Activated T-cell treated with anti-CD3 and anti-CD28 coated beads, Interleukin-2, amount 50 U/mL, for 48 hours (primary cell): ENCODE measurements around the gene OPCML.

Source experiments
- DNase-seq, 2 experiments: peaks; one replicate each; pipeline ENCODE4 v3.0.0-alpha.2; 2020

OPCML gene

DNA sequence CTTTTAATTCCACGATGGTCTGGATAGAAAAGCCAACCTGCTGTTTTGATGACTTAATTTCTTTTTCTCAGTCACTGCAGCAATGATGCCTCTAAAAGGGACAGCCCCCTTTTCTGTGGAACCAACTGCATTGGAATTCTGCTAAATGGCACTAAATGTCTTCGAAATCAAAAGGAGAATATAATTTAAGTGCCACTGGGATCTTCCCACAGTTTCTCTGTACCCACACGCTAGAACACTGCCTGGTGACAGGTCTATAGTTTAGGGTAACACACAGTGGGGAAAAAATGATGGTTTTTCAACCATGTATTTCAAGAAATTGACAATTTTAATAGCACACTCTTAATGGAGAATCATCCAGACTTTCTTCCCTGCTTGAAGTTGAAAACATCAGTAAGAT is 182.3 kb downstream of the OPCML start:
- no peak for DNase-seq

GRCh38 chr11:133347988-133348387 is 184.3 kb downstream of the OPCML start:
- no peak for DNase-seq

DNA sequence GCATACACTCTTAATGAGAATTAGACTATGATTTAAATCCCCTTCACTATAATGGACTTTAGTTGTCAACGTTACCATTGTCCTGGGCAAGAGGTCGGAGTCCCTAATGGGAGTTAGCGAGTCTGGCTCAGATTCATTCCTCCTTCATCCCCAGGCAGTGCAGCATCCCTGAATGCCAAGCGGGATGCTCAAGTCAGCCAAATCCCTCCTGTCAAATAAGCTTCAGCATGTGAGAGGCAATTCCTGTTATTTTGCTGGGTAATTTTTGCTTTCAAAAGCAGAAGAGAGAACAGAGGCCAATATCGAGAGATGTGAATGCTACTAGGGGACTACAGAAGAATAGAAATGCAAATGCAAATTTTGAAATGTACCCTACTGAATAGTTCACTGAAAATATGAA is 186.2 kb downstream of the OPCML start:
- no peak for DNase-seq

DNA sequence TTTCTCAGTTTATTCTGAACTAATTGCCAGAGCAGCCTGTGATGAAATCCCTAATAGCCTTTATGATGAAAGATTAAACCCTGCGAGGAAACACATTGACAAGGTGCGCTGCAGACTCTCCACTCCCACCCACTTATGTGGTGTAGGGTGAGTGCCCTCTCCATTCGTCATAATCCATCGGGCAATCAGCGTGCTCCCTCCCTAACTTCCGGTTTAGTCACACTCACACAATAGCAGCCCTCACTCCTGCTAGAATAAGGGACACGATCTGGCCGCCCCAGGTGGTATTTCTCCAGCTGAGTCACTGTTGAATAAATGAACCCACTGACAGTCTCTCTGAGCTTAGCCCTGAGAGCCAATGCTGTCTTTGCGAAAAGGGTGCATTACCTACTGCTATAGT is 188.3 kb downstream of the OPCML start:
- no peak for DNase-seq

DNA sequence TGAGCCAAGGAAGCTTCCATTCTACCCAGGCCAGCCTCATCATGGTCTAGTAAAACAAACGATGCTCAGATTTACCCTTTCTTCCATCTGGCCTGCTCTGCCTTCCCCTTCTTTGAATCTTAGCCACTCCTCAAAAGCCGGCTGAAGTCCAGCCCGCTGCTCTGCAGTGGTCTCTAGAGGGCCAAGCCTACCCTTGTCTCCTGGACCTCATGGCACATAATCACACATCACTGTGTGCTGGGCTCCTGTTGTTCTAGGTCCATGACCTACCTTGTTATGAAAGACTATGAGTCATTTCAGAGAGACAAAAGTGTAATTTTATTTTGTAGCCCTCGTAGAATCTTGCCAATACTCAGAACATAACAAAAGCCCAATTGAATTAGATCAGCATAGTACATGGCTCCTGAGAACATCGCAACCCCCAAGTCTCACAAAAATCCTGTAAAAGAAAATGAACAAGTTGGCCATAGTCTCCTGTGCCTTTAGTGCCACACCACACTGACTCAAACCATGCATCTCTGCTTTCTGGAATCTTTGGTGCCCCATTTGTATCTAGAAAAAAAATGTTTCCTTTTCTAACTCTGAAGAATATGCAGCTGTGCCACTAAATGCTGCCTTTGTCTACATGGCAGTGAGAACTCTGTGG is 192.7 kb downstream of the OPCML start:
- DNase-seq = no peak

GRCh38 chr11:133338588-133338987 is 193.7 kb downstream of the OPCML start:
- no peak for DNase-seq

- no peak for DNase-seq
Measured at GRCh38 chr11:133337951-133338418, 194.3 kb downstream of the OPCML start.

DNA sequence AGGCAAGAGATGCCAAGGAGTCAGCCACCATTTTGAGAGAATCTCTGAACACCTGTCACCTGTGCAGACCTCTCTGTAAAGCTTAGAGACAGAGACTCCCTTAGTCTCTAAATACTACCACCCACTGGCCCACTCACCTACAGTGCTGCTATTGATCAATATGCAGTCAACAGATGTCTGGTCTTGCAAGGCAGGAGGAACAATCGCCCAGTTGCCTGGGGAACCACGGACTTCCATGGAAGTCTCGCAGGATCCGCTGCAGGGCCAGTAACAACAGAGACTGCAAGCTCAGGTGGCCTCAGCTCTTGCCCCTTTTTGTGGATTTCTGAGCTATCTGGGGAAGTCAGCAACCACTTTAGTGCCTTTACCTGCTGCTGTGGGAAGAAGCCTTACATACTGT is 195.1 kb downstream of the OPCML start:
- no peak for DNase-seq

GRCh38 chr11:133331031-133331430 is 201.3 kb downstream of the OPCML start:
- DNase-seq = no peak

- DNase-seq = no peak
Measured at GRCh38 chr11:133326849-133327248, 205.5 kb downstream of the OPCML start.

GRCh38 chr11:133326332-133326731 is 206.0 kb downstream of the OPCML start:
- no peak for DNase-seq

DNA sequence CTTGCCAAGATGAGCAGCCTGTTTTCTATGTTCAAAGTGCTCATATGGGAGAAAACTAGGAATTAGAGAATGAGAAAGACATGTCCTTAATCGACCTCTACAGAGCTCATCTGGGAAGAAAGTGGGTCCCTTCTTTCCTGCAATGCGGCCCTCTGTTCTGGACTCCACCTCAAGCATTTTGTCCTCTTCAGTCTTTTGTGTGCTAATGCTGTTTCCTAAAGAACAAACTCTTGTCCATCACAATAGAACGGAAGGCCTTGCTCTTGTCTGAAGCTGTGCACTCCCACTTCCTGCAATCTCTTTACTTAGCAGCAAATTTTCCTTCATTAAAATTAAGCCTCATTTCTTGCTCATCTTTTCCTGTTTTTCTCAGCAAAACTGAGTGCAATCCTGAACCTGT is 206.6 kb downstream of the OPCML start:
- no peak for DNase-seq

DNA sequence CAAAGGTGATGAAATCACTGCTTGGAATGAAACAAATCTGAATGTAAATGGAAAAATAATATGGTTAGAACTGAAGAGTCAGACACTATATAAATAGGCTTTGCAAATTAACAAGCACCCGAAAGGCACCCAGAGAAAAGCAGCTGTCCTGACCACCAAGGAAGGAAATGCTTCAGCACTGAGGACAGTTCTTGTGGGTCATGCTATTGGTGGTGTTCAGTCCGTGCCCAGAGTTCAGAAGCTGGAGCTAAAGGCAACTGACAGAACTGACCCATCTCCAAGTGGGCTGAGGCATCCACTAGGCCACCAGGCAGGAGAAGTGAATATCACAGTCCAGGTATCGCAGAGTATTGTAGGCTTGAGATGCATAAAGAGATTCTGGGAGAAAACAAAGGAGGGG is 208.9 kb downstream of the OPCML start:
- DNase-seq = no peak

- DNase-seq = no peak
Measured at GRCh38 chr11:133318221-133318620, 214.1 kb downstream of the OPCML start.

DNA sequence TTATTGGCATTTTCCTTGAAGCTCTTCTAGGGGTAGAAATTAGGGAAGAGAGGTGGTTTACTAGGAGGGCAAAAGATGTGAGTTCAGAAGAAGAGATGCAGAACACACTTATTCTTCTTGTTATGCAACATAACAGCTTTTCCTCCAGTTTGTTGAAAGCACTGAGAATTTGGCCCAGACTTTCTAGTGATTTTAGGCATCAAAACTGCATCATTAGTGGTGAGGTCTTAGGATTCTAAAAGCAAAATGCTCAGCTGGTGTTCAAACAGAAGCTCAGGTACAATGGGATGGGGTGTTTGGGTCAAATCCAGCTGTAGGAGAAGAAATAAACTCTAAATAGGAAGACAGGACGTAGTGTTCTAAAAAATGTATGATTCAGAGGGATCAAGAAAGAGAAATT is 221.1 kb downstream of the OPCML start:
- DNase-seq = no peak

DNA sequence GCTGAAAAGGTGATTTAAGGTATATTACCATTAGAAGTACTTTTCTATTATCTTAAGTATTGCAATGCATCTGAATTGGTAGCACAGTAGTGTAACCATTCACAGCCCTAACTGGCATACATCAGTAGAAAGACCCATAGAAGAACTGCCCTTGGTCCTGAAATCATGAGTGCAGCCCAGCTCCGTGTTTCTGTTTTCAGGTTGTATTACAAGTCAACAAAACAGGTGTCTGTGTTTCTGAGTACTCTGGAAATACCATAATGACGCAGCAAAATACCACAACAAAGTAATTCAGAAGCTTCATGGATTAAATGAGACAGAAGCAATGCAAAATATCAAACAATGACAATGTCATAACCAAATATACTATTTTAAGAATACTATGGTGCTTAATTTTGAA is 226.3 kb downstream of the OPCML start:
- no peak for DNase-seq

DNA sequence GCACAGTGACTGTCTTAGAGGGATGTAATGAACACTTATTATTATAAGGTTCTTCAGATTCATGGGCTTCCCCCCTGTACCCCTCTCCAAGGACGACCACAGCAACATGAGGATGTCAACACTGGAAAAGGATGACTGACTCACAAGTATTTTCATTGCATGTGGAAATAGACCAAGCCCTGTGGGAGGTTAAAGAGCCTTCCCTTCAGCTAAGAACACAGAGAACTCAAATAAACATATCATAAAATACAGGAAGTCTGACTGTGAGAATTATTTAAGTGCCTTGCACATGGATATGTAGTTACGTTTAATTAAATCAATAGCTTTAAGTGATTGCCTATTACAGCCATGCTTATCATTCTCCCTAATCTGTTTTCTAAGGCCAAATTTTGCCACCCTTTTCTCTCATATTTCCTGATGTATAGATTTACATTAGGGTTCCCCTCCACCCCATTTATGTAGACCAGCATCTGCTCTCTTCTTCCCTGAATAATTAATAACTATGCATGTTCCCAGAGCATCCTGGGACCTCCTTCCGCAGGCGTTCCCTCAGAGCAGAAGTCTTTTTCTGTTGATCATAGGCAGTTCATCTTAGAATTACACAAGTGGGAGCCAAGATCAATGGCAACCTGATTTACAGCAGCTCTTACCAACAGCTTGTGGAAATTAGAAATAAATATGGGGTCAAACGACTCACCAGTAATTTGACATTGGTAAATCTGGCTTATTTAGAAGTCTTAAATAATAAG is 226.9 kb downstream of the OPCML start:
- no peak for DNase-seq

DNA sequence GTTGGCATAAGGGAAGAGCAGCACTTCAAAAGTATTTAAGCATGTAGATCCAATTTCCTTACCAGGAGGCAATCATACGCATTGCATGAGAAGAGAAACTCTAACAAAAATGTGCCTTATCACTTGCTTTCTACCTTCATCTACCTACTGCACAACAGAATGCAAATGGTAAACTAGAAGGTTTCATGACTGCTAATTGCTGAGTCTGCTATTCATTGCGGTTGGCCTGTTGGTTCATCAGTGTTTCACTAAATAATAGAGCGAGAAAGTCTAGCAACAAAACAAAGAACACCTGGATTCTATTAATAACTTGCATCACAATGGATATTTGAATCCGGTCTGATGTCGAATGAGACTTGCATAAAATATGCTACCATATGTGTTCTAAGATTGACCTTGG is 229.0 kb downstream of the OPCML start:
- DNase-seq = no peak

- DNase-seq = no peak
Measured at GRCh38 chr11:133302056-133302455, 230.2 kb downstream of the OPCML start.

GRCh38 chr11:133300666-133301065 is 231.6 kb downstream of the OPCML start:
- DNase-seq = no peak

GRCh38 chr11:133291780-133292179 is 240.5 kb downstream of the OPCML start:
- no peak for DNase-seq

GRCh38 chr11:133285359-133285758 is 246.9 kb downstream of the OPCML start:
- DNase-seq = no peak

DNA sequence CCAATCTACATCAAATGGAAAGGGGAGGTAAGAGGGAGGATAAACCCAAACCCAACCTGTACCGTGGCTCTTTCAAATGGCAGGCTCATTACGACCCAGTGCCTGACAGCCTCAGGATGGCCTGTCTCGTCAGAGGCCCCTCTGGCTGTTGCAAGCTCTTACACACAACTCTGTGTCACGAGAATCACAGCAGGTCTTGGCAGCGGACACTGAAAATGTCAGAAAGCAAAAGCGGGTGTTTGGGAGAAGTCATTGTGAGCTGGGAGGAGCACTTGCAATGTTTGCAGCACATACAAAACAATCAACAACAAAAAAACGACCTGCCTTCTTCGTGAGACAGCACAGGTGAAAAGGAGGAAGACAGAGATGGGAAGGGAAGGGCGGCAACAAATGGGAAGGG is 248.1 kb downstream of the OPCML start:
- DNase-seq = no peak

GRCh38 chr11:133277886-133278285 is 254.4 kb downstream of the OPCML start:
- DNase-seq = no peak
